GM19324 (cell line): ENCODE measurements around the gene ZMIZ1.

Experiments used
- ATAC-seq: cut with Tn5 transposase; IDR thresholded peaks from one replicate; pipeline ENCODE4 v1.9.1; 2021; ENCODE audit warnings: mild to moderate bottlenecking, moderate library complexity; ENCODE audit not compliant: unreplicated experiment, low FRiP score

Gene ZMIZ1

DNA sequence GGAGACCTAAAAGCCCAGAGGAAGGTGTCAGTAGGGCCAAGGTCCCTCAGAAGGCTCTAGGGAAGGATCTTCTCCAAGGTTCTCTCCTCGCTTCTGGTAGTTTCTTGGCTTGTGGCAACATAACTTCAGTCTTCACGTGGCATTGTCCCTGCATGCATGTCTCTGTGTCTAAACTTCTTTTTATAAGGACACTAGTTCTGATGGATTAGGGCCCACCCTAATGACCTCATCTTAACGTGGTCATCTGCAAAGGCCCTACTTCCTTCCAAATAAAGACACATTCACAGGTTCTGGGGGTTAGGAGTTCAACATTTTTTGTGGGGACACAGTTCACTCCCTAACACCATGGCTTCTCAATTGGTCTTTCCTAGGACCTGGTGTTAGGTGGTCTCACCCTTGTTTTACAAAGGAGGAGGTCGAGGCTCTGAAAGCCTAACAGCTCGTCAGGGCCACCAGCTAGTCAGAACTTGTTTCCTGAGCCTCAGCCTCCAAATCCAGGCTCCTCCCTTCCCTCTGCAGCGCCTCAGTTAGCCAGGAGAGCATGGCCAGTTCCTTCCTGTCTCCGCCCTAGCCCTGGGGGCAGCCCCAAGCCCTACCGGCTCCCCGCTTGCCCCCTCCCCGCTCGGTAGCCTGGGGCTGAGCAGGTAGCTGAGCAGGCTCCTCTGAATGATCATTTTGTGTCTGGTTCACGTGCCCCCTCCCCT is 168.8 kb downstream of the ZMIZ1 start:
- ATAC-seq = no peak

DNA sequence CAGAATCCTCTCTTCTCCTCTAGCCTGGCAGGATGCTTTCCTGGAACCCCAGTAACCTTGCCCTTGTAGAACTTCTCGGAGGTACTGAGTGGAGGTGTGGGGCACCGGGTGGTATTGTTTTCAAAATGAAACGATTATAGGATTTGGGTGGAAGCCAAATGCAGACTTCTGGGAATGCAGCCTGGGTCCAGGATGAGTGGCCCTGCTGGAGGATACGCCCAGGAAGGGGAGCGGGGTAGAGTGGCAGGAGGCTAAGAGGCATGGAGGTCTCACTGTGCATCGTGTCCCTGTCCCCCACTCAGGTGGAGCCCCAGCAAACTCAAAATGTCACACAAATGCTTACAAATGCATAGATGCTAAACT is 169.4 kb downstream of the ZMIZ1 start:
- no peak for ATAC-seq

- ATAC-seq = no peak
These were observed 169.8 kb downstream of the ZMIZ1 start for GRCh38 chr10:79238606-79239005.

DNA sequence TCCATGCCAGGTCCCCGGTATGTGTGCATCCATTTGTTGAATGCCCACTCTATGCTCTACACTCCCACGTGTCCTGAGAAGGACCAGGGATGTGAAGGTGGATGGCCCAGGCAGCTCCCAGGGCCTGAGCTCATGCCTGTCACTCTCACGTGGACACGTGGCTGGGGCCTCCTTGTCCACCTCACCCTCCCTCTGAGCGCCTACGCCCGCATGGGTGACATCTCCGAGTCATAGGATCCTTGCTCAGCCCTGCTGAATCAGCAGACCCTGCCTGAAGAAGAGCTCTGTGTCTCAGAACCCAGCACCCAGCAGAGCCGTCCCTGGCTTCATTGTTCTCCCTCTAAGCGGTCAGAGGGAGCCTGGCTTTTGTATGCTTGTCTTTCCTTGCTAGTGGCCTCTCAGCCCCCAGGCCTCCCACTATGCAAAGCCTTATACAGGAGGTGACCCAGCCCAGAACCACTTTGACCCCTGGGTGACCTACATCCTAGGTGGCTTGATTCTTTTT is 170.6 kb downstream of the ZMIZ1 start:
- ATAC-seq = no peak

GRCh38 chr10:79239924-79240581 is 171.3 kb downstream of the ZMIZ1 start:
- ATAC-seq = no peak

DNA sequence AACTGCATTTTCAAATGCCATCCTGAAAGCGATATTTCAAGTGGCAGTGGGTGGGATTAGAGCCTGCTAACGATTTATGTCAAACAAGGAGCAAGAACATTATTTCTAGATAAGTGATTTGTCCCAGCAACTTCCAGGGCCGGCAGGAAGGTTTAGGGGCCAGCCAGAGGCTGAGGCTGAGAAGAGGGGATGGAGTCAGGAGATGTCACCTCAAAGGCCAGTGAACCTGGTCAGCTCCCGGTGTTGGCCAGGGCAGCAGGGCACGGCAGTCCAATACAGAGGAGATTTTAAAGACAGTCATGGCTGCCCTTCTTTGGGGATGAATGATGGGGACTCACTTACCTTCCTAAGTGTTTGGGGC is 172.8 kb downstream of the ZMIZ1 start:
- ATAC-seq = no peak

GRCh38 chr10:79241990-79242619 is 173.3 kb downstream of the ZMIZ1 start:
- ATAC-seq = no peak

GRCh38 chr10:79242620-79243152 is 173.9 kb downstream of the ZMIZ1 start:
- ATAC-seq = peak; percentile 5

DNA sequence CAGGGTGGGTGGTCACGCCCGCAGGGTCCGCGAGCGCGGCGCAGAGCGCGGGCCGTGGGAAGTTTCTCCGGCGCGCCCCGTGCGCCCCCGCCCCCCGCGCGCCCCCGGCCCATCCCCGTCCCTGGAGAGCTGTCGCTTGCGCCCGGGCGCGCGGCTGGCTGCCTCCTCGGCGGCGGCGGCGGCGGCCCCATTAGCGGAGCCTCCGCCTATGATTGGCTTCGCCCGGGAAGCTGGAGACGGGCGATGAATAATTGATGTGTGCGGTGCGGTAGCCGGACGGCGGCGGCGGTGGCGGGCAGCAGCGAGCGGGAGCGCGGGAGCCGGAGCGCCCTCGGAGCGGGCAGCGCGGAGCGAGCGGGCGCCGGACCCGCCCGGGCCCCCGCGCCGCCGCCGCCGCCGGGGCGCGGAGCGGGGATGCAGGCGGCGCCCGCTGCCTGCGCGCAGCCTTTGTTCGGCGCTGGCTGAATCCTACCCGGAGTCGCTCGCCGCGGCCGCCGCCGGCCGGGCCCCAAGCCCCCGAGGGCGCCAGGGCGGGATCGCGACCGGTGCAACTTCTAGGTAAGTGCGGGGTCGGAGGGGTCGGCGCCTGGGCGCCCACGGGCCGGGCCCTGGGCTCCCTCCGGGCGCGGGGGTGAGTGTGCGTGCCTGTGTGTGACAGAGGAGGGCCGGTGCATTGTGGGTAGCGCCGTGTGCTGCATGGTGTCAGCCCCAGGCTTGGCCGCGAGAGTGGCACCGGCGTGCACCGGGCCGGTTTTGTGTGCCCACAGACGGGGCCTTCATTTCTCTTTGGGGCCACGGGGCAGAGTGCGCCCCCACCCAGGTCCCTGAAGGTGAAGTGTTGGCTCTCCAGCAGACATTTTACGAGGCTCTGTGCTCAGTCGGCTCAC is 174.7 kb downstream of the ZMIZ1 start:
- ATAC-seq = peak; percentile 59

DNA sequence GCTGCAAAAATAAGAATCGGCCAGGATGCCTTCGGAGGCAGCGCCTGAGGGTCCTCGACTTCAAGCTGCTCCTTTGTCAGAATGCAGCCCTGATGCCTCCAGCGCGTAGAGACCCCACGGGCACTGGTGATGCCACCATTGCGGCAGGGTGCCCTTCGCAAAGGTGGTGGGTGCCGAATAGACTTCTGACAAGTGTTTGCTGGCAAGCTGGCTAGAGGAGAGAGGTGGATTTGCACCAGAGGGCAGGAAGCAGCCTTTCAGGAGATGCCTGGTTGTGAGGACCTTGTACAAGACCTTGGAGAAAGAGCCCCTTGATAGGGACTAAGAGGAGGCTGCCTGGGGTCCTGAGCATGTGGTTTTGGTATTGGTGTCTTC is 175.3 kb downstream of the ZMIZ1 start:
- peak; percentile 2 for ATAC-seq

DNA sequence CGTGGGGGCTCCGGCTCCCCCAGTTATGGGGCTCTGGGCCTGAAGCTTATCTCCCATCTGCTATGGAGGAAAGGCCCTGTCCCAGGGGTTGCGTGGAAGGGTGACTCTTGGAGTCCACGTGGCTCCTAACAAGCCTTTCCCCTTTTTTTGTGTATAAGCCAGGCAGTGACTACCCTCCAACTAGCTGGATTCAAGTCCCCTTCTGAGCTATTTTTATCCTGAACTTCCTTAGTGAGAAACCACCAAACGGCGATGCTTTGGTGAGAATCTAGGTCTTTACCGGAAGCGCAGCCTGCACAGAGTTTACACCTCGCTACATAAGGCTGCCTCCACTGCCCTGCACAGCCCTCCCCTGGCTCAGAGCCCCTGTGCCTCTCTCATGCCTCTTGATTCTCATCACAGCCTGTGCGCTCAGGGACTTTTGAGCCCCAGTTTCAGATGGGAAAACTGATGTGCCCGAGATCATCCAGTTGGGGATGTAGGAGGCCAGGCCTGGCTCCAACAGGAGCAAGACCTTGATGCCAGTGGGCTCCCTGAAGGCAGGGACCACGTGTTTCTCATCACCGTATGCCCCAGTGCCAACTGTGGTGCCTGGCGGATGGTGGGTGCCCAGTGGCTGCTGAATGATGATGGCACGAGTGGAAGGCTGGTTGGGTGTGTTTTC is 176.2 kb downstream of the ZMIZ1 start:
- no peak for ATAC-seq

GRCh38 chr10:79245539-79246208 is 176.9 kb downstream of the ZMIZ1 start:
- no peak for ATAC-seq

GRCh38 chr10:79246209-79246581 is 177.4 kb downstream of the ZMIZ1 start:
- no peak for ATAC-seq

- no peak for ATAC-seq
These were observed 178.0 kb downstream of the ZMIZ1 start for GRCh38 chr10:79246606-79247275.

DNA sequence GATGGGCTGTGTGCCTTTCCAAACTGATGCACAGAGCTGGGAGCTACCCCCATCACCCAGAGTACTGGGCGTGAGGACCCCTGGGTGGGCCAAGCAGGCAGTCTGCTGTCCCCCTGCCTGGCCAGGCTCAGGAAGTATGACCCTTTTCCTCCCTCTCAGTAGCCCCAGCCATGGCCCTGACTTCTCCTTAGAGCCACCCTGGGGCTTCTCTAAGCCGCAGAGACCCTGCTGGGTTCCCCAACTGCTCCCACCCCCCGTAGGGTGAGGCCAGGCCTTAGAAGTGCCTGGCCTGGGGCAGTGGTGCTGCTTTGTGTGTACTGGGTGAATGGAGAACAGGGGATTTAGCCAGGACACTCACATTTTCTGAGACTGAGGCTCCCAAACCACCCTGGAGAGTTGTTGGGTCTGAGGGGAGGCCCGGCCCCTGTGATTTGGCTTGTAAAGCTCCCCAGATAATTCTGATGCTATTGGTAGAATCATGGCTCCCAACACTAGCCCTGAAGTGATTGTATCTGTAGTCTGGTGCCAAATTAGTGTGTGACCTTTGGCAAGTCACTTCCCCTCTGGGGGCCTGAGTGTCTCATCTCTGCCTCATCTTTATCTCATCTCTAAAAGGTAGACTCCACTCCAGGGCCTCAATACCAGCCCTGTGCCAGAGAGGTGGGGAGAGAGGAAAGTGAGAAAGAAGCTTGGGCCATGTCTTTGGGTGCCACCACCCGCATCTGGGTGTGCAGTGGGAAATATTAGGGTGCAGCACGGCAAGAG is 178.8 kb downstream of the ZMIZ1 start:
- no peak for ATAC-seq

GRCh38 chr10:79248341-79249185 is 179.8 kb downstream of the ZMIZ1 start:
- ATAC-seq = no peak
